BE2C (cell line): Measurements from ENCODE around the gene PCCA.
"Not testable (repeated sequence)": the region's sequence is repeated elsewhere in the genome, so short reads cannot be mapped to it uniquely, and the experiment has no call there.

ENCODE experiments used
- DNase-seq: peaks from one replicate; pipeline ENCODE4 v3.0.0-alpha.2; 2020
- H3K27me3 ChIP-seq: fragments of 250-450 bp; sonication (Bioruptor Pico); 2 replicates; pipeline ENCODE4 v1.5.1; 2020; ENCODE audit warnings: mild to moderate bottlenecking
- H3K36me3 ChIP-seq: fragments of 250-450 bp; sonication (Bioruptor Pico); 2 replicates; pipeline ENCODE4 v1.5.1; 2020; ENCODE audit warnings: mild to moderate bottlenecking
- H3K4me1 ChIP-seq: fragments of 250-450 bp; sonication (Bioruptor Pico); 2 replicates; pipeline ENCODE4 v1.5.1; 2020
- H3K4me3 ChIP-seq: 2 replicates; pipeline ENCODE4 v1.5.1; 2011; ENCODE audit warnings: low read depth, low read length
- H3K9me3 ChIP-seq: fragments of 250-450 bp; sonication (Bioruptor Pico); 2 replicates; pipeline ENCODE4 v1.5.1; 2020
- TF ChIP-seq, protein P1 (sequence below): IDR thresholded peaks from 2 replicates; pipeline ENCODE4 v1.5.1; 2012; ENCODE audit warnings: mild to moderate bottlenecking, low read depth, low read length

PCCA gene

GRCh38 chr13:100158569-100158968, 69.7 kb downstream of the PCCA start:
- Histone ChIP-seq H3K27me3 (no peaks in the 10 kb centered on the region), H3K36me3 (no peaks in the 10 kb centered on the region), H3K9me3 (no peaks in the 10 kb centered on the region), H3K4me1 (no peaks in the 10 kb centered on the region), H3K4me3 (no peak overlapping the region)
- DNase-seq, result no peak
- TF ChIP-seq, protein P1, sequence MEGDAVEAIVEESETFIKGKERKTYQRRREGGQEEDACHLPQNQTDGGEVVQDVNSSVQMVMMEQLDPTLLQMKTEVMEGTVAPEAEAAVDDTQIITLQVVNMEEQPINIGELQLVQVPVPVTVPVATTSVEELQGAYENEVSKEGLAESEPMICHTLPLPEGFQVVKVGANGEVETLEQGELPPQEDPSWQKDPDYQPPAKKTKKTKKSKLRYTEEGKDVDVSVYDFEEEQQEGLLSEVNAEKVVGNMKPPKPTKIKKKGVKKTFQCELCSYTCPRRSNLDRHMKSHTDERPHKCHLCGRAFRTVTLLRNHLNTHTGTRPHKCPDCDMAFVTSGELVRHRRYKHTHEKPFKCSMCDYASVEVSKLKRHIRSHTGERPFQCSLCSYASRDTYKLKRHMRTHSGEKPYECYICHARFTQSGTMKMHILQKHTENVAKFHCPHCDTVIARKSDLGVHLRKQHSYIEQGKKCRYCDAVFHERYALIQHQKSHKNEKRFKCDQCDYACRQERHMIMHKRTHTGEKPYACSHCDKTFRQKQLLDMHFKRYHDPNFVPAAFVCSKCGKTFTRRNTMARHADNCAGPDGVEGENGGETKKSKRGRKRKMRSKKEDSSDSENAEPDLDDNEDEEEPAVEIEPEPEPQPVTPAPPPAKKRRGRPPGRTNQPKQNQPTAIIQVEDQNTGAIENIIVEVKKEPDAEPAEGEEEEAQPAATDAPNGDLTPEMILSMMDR, result no peak

GRCh38 chr13:100159584-100159983, 70.7 kb downstream of the PCCA start:
- TF ChIP-seq, protein P1, result no peak
- Histone ChIP-seq H3K27me3 (no peaks in the 10 kb centered on the region), H3K36me3 (no peaks in the 10 kb centered on the region), H3K9me3 (no peaks in the 10 kb centered on the region), H3K4me1 (no peaks in the 10 kb centered on the region), H3K4me3 (no peak overlapping the region)
- DNase-seq, result no peak

- no peaks in the 10 kb centered on the region for H3K9me3 ChIP-seq
- DNase-seq, result no peak
- H3K4me3 ChIP-seq, result no peak overlapping the region
- no peaks in the 10 kb centered on the region for H3K36me3 ChIP-seq
- no peaks in the 10 kb centered on the region for H3K27me3 ChIP-seq
- H3K4me1 ChIP-seq, result no peaks in the 10 kb centered on the region
- TF ChIP-seq, protein P1, result no peak
Measured at GRCh38 chr13:100160450-100160849, 71.6 kb downstream of the PCCA start.

DNA sequence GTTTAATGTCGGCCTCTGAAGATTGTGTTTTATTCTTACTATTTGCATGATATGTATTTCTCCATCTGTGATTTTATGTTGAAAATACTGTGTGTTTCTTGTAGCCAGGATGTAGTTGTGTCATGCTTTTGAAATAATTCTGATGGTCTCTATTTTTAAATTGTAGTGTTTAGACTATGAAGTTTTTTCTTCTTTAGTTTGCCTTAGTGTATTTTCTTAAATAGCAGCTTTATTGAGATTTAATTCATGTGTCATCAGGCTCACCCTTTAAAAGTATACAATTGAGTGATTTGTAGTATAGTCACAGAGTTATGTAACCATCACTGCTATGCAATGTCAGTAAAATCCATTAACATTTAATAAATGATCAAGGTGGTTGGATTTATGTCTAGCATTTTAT, 74.5 kb downstream of the PCCA start:
- Histone ChIP-seq H3K4me3 (no peak overlapping the region), H3K9me3 (no peaks in the 10 kb centered on the region), H3K36me3 (no peaks in the 10 kb centered on the region), H3K4me1 (no peaks in the 10 kb centered on the region), H3K27me3 (no peaks in the 10 kb centered on the region)
- DNase-seq, result no peak
- TF ChIP-seq, protein P1, result no peak

DNA sequence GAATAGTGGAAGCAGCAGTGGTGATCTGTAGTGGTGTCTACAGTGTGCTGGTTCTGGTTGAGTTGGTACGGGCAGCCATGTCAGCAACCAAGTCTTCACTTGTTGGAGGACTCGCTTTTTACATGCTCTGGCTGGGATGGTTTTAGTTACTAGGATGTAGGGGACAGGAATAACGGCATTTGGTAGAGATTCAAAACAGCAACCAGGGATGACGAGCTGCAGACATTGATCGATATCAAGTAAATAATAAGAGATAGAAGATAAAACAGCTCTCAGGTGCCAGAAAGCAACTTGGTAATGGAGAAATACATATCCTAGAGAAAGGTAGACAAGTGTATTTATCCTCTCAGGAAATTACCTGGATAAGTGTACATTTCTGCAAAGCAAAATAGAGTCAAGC, 84.3 kb downstream of the PCCA start:
- TF ChIP-seq, protein P1, result no peak
- Histone ChIP-seq H3K9me3 (no peaks in the 10 kb centered on the region), H3K4me3 (no peak overlapping the region), H3K36me3 (no peaks in the 10 kb centered on the region), H3K4me1 (no peaks in the 10 kb centered on the region), H3K27me3 (no peaks in the 10 kb centered on the region)
- DNase-seq, result no peak

- not testable (repeated sequence) for H3K27me3 ChIP-seq, H3K4me1 ChIP-seq, H3K36me3 ChIP-seq, H3K9me3 ChIP-seq, H3K4me3 ChIP-seq, DNase-seq
Measured at GRCh38 chr13:100174455-100174854, 85.6 kb downstream of the PCCA start.
